Lower lobe of right lung (tissue), 2 donors: ENCODE data around the gene TMEM132A. TPM values are rescaled to one million over a fixed set of nuclear protein-coding genes. Genes with fewer than 3 reads are reported as not detected.

ENCODE experiments used
- ATAC-seq, 2 donors: fragments of 200-7000 bp; cut with Tn5 transposase; one replicate each; pipeline ENCODE4 v1.9.1; 2020 to 2022; ENCODE audit warnings: mild to moderate bottlenecking in 2 of 2, moderate library complexity in 2 of 2
- DNase-seq: peaks from one replicate; pipeline ENCODE4 v3.0.0-alpha.2; 2020
- H3K27ac ChIP-seq: fragments of 200-600 bp; one replicate; pipeline ENCODE4 v1.8.0; 2022
- H3K27me3 ChIP-seq: fragments of 200-600 bp; one replicate; pipeline ENCODE4 v1.8.0; 2022; ENCODE audit warnings: low read depth
- H3K36me3 ChIP-seq: fragments of 200-600 bp; one replicate; pipeline ENCODE4 v1.8.0; 2022; ENCODE audit warnings: mild to moderate bottlenecking
- H3K4me1 ChIP-seq: fragments of 200-600 bp; one replicate; pipeline ENCODE4 v1.8.0; 2022
- H3K4me3 ChIP-seq: fragments of 200-600 bp; one replicate; pipeline ENCODE4 v1.8.0; 2022; ENCODE audit warnings: mild to moderate bottlenecking
- H3K9me3 ChIP-seq: fragments of 200-600 bp; one replicate; pipeline ENCODE4 v1.8.0; 2022
- intact Hi-C: fragments of 100-400 bp; cut with DNase I; formaldehyde crosslinking; loops from one replicate; pipeline ENCODE4 v1.11.0; 2022
- total RNA-seq: library from RNA; stranded (reverse); fragmentation: NEBNext Ultra II Directional; extraction: Animal tissue kit (Norgen Biotek cat#: 25700); gene quantifications from one replicate; pipeline ENCODE4 v1.2.1, GENCODE V29; 2021
- TF ChIP-seq, protein P1 (sequence below): fragments of 200-600 bp; IDR thresholded peaks from one replicate; pipeline ENCODE4 v1.8.0; 2022; ENCODE audit warnings: antibody characterized with exemption, mild to moderate bottlenecking
- donor health status: DM: no; HTN: yes; CAD: no; lungs with severe emphysema.

The TMEM132A gene
- total RNA-seq, 1 donor from 2014 or later: 13.9 TPM

DNA sequence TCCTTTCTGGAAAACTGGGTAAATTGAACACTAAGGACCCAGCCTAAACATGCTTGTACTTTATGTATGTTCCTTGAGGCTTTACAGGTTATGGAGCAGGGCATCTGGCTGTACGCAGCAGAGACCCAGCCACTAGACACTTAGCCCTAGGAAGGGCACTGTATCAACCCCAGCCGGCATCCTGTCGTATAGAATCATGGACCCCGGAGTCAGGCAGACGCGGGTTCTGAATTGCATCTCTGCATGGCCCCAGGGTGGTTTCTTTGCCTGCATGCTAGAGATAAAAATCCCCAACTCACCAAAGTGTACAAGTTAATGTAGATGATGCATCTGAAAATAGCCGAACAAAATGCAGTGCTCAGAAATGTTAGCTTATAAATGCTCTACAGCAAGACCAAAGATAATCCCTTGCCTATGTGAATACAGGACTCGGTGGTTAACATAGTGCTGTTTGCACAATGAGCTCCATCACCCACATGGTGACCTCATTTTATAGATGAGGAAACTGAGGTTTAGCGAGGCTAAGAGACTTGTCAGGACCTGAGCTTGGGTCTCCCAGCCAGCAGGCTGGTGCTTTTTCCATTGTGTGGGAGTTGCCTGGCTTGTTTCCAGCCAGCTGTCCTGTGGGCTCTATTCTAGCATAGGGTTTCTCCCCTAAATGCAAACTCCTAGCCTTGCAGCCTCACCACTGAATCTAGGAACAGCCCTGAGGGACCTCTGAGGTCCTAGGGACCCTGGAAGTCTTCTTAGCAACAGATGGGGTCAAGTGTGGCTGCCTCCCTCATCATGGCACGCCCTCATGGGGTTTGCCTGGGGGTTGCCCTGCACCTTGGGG, 54.5 kb downstream of the TMEM132A start:
- Histone ChIP-seq H3K36me3 (no peaks in the 10 kb centered on the region), H3K27me3 (no peaks in the 10 kb centered on the region), H3K4me1 (peaks cover 6% of the 10 kb centered on the region), H3K4me3 (no peak overlapping the region), H3K9me3 (no peaks in the 10 kb centered on the region), H3K27ac (no peak overlapping the region)
- no peak for DNase-seq
- ATAC-seq: peak; percentile 44 to 82
- TF ChIP-seq, protein P1, sequence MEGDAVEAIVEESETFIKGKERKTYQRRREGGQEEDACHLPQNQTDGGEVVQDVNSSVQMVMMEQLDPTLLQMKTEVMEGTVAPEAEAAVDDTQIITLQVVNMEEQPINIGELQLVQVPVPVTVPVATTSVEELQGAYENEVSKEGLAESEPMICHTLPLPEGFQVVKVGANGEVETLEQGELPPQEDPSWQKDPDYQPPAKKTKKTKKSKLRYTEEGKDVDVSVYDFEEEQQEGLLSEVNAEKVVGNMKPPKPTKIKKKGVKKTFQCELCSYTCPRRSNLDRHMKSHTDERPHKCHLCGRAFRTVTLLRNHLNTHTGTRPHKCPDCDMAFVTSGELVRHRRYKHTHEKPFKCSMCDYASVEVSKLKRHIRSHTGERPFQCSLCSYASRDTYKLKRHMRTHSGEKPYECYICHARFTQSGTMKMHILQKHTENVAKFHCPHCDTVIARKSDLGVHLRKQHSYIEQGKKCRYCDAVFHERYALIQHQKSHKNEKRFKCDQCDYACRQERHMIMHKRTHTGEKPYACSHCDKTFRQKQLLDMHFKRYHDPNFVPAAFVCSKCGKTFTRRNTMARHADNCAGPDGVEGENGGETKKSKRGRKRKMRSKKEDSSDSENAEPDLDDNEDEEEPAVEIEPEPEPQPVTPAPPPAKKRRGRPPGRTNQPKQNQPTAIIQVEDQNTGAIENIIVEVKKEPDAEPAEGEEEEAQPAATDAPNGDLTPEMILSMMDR: no peak
- intact Hi-C loops: no loop called here

DNA sequence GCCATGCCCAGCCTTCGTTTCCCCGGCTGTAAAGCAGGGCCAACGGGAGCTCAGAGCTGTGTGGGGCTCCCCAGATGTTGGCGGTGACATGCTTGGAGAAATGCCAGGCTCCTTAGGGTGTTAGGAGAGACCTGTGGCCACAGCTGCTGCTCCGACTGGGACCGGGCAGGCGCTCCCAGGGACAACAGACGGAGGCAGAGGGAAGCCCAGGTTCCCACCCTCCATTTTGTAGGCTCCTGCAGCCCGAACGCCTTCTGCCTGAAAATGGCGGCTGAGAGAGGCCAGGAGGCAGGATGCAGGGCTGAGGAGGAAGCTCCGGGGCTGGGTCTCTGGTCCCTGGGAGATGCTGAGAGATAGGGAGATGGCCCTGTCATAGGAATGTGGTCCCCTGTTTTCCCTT, 57.3 kb downstream of the TMEM132A start:
- DNase-seq (no peak), ATAC-seq (no peak)
- Histone ChIP-seq H3K4me1 (peaks cover 6% of the 10 kb centered on the region), H3K9me3 (no peaks in the 10 kb centered on the region), H3K27ac (no peak overlapping the region), H3K36me3 (no peaks in the 10 kb centered on the region), H3K27me3 (no peaks in the 10 kb centered on the region), H3K4me3 (no peak overlapping the region)
- intact Hi-C loops: no loop called here
- TF ChIP-seq, protein P1: no peak

DNA sequence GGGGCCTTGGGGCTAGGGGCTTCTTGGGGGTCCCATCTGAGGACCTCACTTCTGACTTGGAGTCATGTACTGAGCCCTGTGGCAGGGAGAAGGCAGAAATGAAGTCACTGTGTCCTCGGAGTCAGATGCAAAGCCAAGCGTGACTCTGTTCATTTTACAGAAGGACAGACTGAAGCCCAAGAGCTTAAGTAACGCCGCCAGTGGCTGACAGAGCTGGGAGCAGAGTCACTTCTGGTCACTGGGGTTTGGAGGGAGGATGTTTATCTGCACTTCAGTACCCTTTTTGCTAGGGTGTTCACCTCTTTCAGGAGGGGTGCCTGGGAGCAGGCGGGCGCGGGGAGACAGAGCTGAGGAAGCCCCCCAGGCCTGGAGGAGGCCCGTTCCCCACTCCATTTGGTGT, 57.9 kb downstream of the TMEM132A start:
- H3K4me1 ChIP-seq: peaks cover 6% of the 10 kb centered on the region
- TF ChIP-seq, protein P1: no peak
- H3K36me3 ChIP-seq: no peaks in the 10 kb centered on the region
- H3K9me3 ChIP-seq: no peaks in the 10 kb centered on the region
- H3K27me3 ChIP-seq: no peaks in the 10 kb centered on the region
- no peak overlapping the region for H3K27ac ChIP-seq
- ATAC-seq (no peak), DNase-seq (no peak)
- no peak overlapping the region for H3K4me3 ChIP-seq
- intact Hi-C loops: no loop called here

DNA sequence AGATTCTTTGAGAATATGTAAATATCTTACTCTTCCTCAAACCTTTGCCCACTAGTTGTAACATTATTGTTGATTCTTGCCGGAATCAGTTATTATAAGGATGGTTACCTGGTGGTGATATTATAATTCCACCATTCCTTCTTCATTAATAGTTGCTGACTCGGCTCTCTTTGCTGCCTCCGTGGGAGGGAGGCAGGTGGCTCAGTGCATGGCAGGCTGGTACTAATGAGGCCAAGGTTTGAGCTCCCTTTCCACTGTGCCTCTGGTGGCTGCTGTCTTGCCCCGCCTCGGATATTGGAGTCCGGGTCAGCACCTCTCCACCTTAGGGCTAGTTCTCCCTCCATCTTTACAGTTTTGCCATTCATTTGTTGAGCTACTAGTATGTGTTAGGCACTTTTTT, 59.9 kb downstream of the TMEM132A start:
- Histone ChIP-seq H3K4me3 (no peak overlapping the region), H3K4me1 (no peaks in the 10 kb centered on the region), H3K27ac (no peak overlapping the region), H3K36me3 (no peaks in the 10 kb centered on the region), H3K9me3 (no peaks in the 10 kb centered on the region), H3K27me3 (no peaks in the 10 kb centered on the region)
- intact Hi-C loops: no loop called here
- TF ChIP-seq, protein P1: no peak
- DNase-seq (no peak), ATAC-seq (no peak)

DNA sequence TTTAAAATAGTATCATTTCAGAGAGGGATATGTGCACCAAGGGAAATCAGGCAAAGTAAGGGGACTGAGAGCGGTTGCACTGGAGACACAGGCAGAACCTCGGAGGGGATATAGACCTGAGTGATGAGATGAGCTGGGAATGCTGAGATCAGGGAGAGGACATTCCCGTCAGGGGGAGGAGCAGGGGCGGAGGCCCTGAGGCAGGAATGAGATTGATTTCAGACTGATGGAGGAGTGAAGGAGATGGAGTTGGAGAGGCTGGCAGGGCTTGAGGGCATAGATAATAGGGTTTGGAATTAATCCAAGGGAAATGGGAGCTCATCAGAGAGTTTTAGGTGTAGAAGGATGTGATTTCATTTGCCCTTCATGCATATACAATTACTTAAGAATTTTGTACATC, 60.4 kb downstream of the TMEM132A start:
- Histone ChIP-seq H3K27me3 (no peaks in the 10 kb centered on the region), H3K4me1 (no peaks in the 10 kb centered on the region), H3K9me3 (no peaks in the 10 kb centered on the region), H3K4me3 (no peak overlapping the region), H3K27ac (no peak overlapping the region), H3K36me3 (no peaks in the 10 kb centered on the region)
- TF ChIP-seq, protein P1: no peak
- intact Hi-C loops: no loop called here
- ATAC-seq (no peak), DNase-seq (no peak)
